ENCODE data around the gene DEFB123.
"Not testable (repeated sequence)": the region's sequence is repeated elsewhere in the genome, so short reads cannot be mapped to it uniquely, and the experiment has no call there.

Gene DEFB123

DNA sequence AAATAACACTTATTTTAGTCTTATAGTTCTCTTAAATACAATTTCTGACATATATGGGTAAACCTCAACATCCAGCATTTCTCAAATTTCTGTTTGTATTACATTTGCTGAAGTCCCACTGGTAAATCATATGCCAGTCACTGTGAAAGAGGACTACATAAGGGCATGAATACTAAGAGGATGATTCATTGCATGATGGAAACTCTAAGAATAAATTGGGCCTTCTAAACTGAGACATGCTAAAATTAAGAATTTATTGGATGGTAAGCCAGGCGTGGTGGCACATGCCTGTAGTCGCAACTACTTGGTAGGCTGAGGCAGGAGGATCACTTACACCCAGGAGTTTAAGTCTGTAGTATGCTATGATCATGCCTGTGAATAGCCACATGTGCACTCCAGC, 12.1 kb downstream of the DEFB123 start:
- TF ChIP-seq, protein P1, sequence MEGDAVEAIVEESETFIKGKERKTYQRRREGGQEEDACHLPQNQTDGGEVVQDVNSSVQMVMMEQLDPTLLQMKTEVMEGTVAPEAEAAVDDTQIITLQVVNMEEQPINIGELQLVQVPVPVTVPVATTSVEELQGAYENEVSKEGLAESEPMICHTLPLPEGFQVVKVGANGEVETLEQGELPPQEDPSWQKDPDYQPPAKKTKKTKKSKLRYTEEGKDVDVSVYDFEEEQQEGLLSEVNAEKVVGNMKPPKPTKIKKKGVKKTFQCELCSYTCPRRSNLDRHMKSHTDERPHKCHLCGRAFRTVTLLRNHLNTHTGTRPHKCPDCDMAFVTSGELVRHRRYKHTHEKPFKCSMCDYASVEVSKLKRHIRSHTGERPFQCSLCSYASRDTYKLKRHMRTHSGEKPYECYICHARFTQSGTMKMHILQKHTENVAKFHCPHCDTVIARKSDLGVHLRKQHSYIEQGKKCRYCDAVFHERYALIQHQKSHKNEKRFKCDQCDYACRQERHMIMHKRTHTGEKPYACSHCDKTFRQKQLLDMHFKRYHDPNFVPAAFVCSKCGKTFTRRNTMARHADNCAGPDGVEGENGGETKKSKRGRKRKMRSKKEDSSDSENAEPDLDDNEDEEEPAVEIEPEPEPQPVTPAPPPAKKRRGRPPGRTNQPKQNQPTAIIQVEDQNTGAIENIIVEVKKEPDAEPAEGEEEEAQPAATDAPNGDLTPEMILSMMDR (IDR thresholded peaks at IDR 0.05), result no peak
- TF ChIP-seq ZFX (IDR thresholded peaks at IDR 0.05; ENCODE audit: borderline replicate concordance), result no peak
- H3K27ac ChIP-seq, result no peak overlapping the region

DNA sequence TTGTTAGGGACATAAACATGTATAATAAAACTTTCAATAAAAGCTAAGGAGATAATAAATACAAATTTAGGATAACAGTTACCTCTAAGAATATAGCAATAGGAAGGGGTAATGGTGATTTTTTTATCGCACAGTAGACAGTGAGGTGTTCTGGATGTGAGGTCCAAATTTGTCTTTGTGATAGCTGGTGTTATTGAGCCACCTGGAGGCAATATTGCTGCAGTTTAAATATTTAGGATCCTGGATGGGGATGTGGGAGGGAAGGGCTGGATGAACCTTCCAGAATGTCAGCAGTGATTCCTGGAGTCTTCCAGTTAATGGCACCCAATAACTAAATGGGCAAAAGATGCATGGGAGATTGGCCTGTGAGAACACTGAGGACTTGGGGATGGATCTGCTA, 13.9 kb downstream of the DEFB123 start:
- no peak overlapping the region for H3K27ac ChIP-seq
- no peak for TF ChIP-seq ZFX (IDR thresholded peaks at IDR 0.05; ENCODE audit: borderline replicate concordance)
- TF ChIP-seq, protein P1 (IDR thresholded peaks at IDR 0.05), result no peak

DNA sequence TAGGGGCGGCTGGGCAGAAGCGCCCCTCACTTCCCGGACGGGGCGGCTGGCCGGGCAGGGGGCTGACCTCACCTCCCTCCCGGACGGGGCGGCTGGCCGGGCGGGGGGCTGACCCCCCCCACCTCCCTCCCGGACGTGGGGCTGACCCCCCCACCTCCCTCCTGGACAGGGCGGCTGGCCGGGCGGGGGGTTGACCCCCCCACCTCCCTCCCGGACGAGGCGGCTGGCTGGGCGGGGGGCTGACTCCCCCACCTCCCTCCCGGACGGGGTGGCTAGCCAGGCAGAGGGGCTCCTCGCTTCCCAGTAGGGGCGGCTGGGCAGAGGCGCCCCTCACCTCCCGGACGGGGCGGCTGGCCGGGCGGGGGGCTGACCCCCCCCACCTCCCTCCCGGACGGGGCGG, 30.5 kb downstream of the DEFB123 start:
- H3K27ac ChIP-seq, result not testable (repeated sequence)

DNA sequence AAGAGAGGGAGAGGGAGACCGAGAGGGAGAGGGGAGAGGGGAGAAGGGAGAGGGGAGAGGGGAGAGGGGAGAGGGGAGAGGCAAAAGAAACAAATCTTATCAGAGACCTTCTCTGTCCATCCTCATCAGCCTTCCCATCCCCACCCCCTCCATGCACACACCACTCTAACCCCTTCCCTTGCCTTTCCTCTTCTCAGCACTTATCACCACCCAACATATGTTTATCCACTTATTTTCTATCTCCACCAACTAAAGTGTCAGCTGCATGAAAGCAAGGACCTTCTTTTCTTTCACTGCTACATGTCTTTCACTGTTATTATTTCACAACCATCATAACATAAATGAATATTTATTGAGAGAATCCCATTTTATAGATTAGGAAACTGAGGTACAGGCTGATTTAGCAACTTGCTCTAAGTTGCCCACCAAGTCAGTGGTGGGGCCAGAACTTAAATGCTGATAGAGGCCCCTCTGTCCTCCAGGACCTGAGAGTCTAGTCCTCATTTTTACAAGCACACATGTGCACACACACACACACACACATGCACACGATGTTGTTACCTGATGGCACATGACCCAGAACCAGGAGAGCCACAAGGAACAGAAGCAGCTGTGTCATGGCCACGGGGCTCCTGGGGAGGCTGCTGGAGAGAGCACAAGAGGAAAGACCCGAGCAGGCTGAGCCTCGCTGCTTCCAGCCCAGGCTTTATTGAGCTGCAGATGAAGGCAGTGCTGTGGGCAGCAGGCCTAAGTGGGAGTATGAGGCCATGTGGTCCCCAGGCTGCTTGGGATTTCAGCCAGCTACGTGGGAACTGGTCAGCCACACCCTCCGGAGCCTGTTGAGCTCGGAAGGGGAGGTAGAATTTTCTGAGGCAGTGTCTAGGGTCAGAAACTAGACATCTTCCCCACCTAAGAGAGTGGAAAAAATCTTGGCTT, 32.2 kb downstream of the DEFB123 start:
- H3K27ac ChIP-seq, result no peak overlapping the region
- no peak for TF ChIP-seq ZFX (IDR thresholded peaks at IDR 0.05; ENCODE audit: borderline replicate concordance)
- TF ChIP-seq, protein P1 (IDR thresholded peaks at IDR 0.05), result no peak

DNA sequence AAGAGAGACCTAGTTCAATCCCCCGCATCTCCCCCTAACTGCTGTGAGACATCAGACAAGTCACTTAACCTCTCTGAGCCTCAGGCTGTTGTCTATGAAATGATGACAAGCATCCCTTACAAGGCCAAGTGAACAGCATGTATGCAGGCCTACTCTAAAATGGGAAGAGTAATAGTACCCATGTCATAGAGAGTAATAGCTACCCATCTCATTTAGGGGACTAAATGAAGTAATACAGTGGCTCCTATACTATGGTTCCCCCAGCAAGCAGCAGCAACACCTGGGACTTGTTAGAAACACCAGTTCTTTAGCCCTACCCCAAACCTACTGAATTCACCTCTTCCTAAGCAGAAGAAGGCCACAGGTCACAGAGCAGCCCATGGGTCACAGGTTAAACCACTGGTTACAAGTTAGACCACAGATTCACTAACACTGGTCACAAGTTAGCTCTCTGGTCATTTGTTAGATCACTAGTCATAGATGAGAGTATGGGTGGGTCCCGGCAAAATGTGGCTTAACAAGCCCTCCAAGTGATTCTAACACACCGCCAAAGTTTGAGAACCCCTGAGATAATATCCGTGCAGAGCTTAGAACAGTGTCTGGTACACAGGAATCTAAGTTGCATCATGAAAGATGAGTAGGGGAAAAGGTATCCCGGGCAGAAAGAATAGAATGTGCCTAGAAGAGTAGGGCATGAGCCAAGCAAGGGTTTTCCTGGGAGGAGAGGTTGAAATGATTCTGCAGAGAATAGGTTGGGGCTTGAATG, 33.1 kb downstream of the DEFB123 start:
- TF ChIP-seq, protein P1 (IDR thresholded peaks at IDR 0.05), result no peak
- no peak for TF ChIP-seq ZFX (IDR thresholded peaks at IDR 0.05; ENCODE audit: borderline replicate concordance)
- H3K27ac ChIP-seq, result no peak overlapping the region

DNA sequence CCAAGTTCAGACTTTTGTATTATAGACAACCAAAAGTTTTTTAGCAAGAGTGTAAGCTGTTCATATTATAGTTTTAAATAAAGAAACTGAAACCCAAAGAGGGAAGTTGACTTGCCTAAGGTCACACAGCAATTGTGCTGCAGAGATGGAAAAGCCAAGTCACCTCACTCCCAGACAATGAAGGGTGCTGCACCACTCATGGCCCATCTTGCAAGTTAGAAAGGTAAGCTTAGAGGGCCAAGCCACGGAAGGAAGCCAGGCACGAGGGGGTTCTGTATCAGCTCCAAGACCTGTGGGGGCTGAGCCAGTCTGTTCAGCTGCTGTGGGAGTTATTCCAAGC, 33.6 kb downstream of the DEFB123 start:
- no peak overlapping the region for H3K27ac ChIP-seq
- TF ChIP-seq, protein P1 (IDR thresholded peaks at IDR 0.05), result no peak
- TF ChIP-seq ZFX (IDR thresholded peaks at IDR 0.05; ENCODE audit: borderline replicate concordance), result no peak

DNA sequence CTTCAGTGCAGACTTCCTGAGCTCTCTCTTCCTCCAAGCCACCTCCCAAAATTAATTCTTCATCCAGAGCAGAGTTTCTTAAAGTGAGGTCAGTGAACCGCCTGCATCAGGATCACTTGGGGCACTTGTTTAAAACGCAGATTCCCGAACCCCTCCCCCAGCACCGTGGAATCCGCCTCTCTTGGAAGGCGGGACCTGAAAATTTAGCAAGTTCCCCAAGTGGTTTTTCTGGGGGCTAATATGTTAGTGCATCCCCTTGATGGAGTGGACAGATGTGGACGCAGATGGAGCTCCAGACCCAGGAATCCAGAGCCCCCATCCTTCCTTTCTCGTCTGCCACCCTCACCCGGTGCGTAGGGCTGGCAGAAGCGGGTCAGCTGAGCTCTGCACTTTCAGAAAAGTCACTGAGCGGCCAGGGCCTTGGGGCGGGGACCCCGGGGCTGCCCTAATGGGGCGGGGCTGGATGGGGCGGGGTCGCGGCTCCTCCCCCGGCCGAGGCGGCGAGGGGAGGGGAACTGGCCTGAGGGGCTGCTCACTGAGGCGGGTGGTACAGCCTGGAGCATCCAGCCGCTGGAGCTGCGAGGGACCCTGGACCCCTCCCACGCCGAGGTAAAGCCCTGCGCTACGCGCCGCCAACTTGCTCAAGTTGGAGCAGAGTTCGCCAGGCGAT, 34.5 kb downstream of the DEFB123 start, which contains the start of the genes DEFB124 and REM1:
Gene DEFB124 (minus strand): TSS at position 370 of the 670 bp plus-strand sequence. CDS start 2,114 bp downstream, outside the sequence.
Gene REM1 (plus strand): TSS at position 531 of the 670 bp plus-strand sequence. CDS start 1,158 bp downstream, outside the sequence.
- TF ChIP-seq, protein P1 (IDR thresholded peaks at IDR 0.05), result no peak
- no peak for TF ChIP-seq ZFX (IDR thresholded peaks at IDR 0.05; ENCODE audit: borderline replicate concordance)
- H3K27ac ChIP-seq, result no peak within 1 kb of the TSS
